ENCODE results near the gene CEP170.

GRCh38 chr1:243273945-243274344 lies 18.9 kb upstream of the CEP170 start:
- TF ChIP-seq CTCF (IDR thresholded peaks at IDR 0.05; ENCODE audit: poor library complexity, severe bottlenecking): no peak
- no peak for TF ChIP-seq EP300 (conservative IDR thresholded peaks at IDR 0.05; ENCODE audit: poor library complexity, severe bottlenecking)
- no peak for TF ChIP-seq EZH2 (IDR thresholded peaks at IDR 0.05; ENCODE audit: borderline replicate concordance, insufficient read depth, low read length, poor library complexity, severe bottlenecking)
- no peak for TF ChIP-seq RAD21 (conservative IDR thresholded peaks at IDR 0.05)
- TF ChIP-seq POLR2AphosphoS5 (IDR thresholded peaks at IDR 0.05): no peak
- no peak for TF ChIP-seq REST (IDR thresholded peaks at IDR 0.05; ENCODE audit: borderline replicate concordance)
- TF ChIP-seq SMC3 (conservative IDR thresholded peaks at IDR 0.05; ENCODE audit: poor library complexity): no peak
- TF ChIP-seq TAF1 (IDR thresholded peaks at IDR 0.05; ENCODE audit: low read depth): no peak
